Stimulated activated CD8-positive, alpha-beta memory T cell treated with anti-CD3 and anti-CD28 coated beads, Interleukin-15, amount 100 ng/mL, for 1 hour (primary cell): ENCODE measurements around the gene DHRS9.
"Not testable (repeated sequence)": the region's sequence is repeated elsewhere in the genome, so short reads cannot be mapped to it uniquely, and the experiment has no call there.

Source experiments
- DNase-seq: peaks from one replicate; pipeline ENCODE4 v3.0.0-alpha.2; 2020; ENCODE audit warnings: low read depth

The DHRS9 gene

GRCh38 chr2:169095621-169096105 is 26.3 kb downstream of the DHRS9 start:
- no peak for DNase-seq

DNA sequence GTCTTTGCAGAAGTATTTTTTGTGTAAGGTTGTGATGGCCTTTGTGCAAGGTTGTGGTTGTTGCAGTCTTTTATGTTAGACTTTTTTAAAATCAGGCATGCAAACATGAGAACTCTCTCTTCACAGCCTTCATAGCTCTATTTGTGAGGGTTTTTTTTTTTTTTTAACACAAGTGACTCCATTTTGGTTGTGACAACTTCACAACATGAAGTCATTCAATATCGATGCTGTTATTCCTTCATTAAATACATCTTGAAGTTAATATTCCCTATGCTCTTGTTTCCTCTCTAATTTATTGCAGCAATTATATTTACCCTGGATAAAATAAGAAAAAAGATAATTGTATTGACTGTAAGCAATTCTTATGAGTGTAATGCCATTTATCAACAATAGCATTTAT is 35.5 kb downstream of the DHRS9 start:
- no peak for DNase-seq

- DNase-seq = no peak
Observed at GRCh38 chr2:169105476-169105875, 36.1 kb downstream of the DHRS9 start.

GRCh38 chr2:169106134-169106533 is 36.8 kb downstream of the DHRS9 start:
- DNase-seq = no peak

DNA sequence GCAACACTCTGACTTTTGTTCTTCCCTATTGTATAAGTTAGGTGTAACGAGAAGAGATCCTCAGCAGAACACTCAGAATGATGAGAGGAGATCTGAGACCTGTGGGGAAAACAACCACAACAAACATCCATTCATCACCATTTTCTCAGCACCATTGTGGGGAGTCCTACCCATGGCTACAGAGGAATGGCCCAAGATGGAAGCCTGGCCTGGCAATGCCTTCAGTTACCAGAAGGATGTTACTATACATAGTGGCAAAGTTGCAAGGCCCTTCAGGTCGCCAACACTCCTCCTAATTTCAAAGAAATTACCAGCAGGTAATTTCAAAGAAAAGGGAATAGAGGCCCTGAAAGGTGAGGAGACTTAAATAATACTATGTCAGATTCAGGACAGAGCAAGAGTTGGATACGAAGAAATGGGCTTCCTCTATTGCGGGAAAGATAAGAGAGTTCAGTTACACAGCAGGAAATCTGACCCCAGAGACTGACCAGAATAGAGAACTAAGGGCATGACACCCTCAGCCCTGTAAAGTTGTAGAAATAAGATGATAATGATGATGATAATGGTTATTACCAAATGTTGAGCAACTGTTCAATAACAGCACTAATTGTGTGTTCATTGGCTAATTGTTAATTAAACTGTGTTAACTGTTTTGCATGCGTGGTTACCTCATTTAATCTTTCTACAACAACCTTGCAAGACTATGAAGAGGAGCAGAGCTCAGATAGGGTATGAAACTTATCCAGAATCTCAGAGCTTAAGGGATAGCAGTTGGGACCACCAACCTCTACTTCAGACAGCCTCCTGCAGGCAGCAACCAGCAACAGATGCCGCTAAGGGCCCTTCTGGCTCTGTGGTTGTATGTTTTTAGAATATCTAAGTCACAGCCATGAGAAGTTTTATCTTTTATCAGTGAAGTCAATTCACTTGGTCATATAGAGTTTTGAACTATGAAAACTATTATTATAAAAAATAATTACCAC is 37.5 kb downstream of the DHRS9 start:
- no peak for DNase-seq

- no peak for DNase-seq
Observed at GRCh38 chr2:169107645-169108044, 38.3 kb downstream of the DHRS9 start.

- no peak for DNase-seq
Observed at GRCh38 chr2:169108099-169108884, 38.9 kb downstream of the DHRS9 start.

- DNase-seq = peak; percentile 43
Observed at GRCh38 chr2:169109502-169110409, 40.4 kb downstream of the DHRS9 start.

- DNase-seq = no peak
Observed at GRCh38 chr2:169110419-169110818, 41.1 kb downstream of the DHRS9 start.

- DNase-seq = no peak
Observed at GRCh38 chr2:169110916-169111315, 41.6 kb downstream of the DHRS9 start.

- DNase-seq = no peak
Observed at GRCh38 chr2:169112841-169113240, 43.5 kb downstream of the DHRS9 start.

DNA sequence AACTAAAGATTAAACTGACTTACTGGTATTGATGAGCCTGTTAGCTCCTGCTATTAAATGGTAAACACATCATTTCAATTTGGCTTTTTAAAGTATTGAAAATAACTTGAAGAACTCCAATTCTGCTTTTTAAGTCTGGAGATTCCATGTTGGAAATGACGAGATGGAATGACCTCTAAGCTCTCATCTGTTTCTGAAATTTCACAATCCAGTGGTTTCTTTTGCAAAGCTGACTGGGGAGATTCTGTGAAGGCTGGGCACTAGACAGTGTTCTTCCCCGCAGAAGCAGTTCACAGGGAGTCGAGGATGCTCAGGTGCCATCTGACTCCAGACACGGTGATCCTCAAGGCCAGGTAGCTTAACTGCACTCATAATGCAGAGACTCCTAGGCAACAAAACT is 44.7 kb downstream of the DHRS9 start:
- no peak for DNase-seq

DNA sequence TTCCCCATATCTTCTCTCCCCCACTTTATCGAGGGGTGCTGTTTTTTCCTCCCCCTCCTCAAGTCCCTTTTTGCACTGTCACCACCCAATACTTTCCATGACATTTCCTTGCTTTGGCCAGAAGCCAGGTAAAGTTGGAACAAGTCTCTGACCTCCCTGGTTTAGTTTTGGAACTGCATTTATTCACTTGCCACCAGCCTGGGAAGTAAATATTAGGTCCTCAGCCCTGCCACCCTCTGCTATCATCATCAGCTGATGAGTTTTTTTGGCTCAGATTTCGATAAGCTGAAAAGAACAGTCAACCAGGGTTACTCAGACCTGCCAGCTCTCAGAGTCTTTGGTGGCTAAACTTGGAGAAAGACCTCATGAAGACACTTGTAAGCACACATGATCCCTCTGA is 47.0 kb downstream of the DHRS9 start:
- no peak for DNase-seq

- DNase-seq = no peak
Observed at GRCh38 chr2:169116993-169117392, 47.6 kb downstream of the DHRS9 start.

- no peak for DNase-seq
Observed at GRCh38 chr2:169118060-169118459, 48.7 kb downstream of the DHRS9 start.

DNA sequence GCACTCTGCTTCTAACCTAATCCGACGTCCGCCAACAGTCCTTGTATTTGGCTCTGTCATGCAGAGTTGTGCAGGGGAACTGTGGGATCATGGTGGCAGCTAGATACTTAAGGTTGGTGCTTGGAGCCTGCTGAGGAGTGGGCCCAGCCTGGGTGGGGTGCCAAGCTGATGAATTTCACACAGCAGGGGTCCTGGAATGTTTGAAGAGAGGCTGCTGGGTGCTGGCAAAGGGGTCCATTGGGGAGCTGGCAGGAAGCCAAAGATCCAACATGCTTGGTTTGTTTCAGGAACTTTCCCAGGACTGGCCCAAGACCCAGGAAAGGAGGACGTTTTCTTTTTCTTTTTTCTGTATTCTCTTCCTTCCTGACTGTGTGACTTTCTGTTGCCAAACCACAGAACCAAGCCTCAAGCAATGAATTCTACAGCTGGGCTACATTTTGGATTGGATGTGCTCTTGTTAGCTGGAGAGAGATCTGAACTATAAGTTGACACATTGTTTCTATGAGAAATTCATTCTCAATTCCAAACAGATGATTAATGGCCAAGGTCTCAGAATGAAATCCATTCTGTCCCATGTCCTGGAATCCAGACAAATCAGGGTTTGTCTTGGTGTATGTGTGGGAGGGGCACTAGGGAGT is 49.9 kb downstream of the DHRS9 start:
- no peak for DNase-seq

GRCh38 chr2:169119851-169120250 is 50.5 kb downstream of the DHRS9 start:
- DNase-seq = no peak

DNA sequence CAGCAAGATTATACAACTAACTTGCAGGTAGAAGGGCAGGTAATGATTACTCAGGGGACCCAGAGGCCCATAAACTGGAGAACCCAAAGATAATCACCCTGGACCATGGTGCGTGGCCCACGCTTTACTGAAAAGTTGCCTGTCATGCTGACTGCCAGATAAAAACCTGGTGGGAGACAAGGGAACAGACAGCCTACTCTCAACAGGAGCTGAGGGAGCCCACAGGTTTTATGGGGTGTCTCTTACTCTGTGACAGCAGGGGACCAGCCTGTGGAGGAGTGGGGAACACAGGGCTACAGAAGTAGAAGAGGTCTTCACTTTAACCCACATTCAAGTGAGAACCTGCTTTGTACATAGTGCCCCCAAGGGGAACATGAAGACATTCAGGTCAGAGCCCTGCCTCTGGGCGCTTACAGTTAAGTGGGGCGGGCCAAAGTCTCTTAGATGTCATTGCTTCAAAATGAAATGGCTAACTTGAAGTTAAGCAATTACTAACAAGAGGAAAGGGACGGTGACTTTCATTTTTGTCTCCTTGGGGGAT is 60.4 kb downstream of the DHRS9 start:
- DNase-seq = no peak

DNA sequence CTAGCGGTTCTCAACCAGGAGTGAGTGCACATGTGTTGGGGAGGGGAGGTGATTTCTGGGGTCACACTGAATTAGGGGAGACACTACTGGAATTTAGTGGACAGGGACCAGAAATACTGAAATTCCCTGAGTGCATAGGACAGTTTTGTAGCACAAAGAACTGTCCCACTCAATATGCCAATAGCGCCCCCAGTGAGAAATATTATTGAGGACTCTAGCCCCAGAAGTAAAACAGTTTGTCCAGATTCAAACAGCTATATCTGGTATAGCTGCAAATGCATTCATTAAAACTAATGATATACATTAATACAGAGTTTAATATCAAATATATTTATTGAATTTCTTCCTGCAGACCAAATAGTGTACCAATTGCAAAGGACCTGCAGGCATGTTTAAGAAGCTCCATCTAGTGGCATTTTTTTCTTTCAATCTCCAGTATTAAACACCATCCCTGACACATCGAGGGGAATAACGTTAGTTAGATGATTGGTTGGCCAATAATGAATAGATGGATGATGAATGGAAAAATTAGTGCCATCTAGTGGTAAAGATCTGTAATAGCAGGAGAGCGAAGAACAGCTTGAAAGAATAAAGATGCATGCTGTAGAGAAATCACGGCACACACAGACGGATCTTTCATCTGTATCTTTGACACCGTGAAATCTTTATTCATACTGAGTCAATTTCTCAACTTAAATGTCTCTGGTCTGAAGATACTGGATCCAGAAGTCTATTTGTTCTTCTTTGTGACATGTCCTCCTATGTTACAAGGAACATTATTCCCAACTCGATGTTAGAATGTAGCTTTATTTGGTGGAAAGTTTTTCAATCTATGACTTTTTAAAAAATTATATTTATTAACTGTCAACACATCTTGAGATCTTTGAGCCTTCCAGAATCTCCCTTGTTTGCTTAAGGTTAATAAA is 62.5 kb downstream of the DHRS9 start:
- DNase-seq = no peak

GRCh38 chr2:169134272-169134671 is 64.9 kb downstream of the DHRS9 start:
- not testable (repeated sequence) for DNase-seq
